Astrocyte (in vitro differentiated cells and primary cell): ENCODE results near the gene GADD45B.

ENCODE experiments used
- CTCF ChIP-seq: IDR thresholded peaks from 2 replicates; pipeline ENCODE4 v1.5.1; 2011; ENCODE audit warnings: low read depth, mild to moderate bottlenecking, inconsistent platforms, low read length, moderate library complexity; ENCODE audit not compliant: insufficient read depth
- EZH2 ChIP-seq: IDR thresholded peaks from 2 replicates; pipeline ENCODE4 v1.6.1; 2012; ENCODE audit warnings: mild to moderate bottlenecking, low read length, inconsistent platforms; ENCODE audit not compliant: insufficient read depth

- TF ChIP-seq CTCF (no peak), EZH2 (no peak)
Measured at GRCh38 chr19:2451741-2452140, 24.2 kb upstream of the GADD45B start.
